Stimulated activated CD4-positive, alpha-beta T cell treated with anti-CD3 and anti-CD28 coated beads, Interleukin-2, amount 100 ng/mL, for 24 hours (primary cell): Measurements from ENCODE around the gene CYP27C1.
"Not testable (repeated sequence)": the region's sequence is repeated elsewhere in the genome, so short reads cannot be mapped to it uniquely, and the experiment has no call there.

Experiments used
- DNase-seq, 2 donors: peaks; one replicate each; pipeline ENCODE4 v3.0.0-alpha.2; 2020

Gene CYP27C1

DNA sequence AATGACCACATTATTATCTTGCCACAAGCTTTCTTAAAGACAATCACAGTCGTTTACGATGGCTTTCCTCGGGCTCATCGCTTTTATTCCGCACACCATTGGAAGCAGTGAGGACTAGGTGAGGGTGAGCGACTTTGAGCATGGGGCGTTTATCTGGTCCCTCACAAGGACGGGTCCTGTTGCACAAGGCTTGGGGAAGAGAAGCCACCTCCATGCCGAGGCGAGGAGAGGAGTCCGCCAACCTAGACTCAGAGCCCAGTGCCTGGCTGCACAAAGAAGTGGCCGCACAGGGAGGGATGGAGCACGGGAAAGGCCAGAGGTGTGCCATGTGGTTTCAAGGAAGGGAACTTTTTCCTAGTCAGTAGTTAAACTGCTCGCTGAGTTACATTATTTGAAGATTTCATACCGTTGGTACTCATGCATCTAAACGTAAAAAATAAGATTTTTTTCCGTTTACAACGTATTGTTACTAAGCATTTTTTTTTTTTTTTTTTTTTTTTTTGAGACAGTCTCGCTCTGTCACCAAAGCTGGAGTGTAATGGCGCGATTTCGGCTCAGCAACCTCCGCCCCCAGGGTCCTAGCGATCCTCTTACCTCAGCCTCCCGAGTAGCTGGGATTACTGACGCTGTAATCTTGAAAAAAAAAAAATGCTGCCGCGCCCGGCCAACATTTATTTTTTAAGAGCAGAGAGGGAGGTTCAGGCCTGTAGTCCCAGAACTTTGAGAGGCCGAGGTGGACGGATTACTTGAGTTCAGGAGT, 849 bp upstream of the CYP27C1 start:
- DNase-seq, result peak in 1 of 2 donors; percentile 9

DNA sequence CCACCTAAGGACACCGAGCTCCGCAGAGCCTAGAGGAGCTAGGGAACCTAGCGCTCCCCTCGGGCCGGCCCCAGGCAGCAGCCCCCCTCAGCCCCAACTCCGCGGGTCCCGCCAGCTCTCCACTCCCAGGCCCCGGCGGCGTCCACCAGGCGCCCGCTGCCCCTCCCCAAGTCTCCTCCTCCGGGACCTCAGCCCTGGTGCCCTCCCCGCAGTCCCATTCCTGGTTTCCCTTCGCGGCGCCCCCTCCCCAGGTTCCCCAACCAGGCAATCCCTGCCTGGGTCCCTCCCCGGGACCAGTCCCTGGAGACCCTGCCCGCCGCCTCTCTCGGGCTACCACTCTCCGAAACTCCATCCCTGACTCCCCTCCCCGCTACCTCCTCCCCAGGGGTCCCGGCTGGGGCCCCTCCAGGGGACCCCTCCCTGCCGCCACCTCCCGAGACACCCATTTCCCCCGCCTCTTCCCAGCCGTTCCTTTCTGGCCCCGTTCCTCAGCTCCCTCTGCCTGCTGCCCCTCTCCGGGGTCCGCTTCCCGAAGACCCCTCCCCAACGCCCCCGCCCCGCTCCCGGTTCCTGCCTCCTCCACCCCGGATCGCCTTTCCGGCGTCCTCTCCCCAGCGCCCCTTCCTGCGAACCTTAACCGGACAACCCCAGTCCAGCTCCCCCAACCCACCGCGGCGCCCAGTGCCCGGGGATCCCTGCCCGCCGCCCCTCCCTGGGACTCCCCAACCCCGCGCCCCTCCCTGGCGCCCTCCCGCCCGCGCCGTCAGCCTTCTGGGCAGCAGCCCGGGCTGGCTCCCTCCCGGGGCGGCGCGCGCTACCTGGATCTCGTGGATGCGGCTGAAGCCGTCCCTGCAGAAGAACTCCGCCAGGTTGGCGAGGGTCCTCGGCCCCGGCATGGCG, 678 bp downstream of the CYP27C1 start:
- peak in 1 of 2 donors; percentile 36 for DNase-seq

DNA sequence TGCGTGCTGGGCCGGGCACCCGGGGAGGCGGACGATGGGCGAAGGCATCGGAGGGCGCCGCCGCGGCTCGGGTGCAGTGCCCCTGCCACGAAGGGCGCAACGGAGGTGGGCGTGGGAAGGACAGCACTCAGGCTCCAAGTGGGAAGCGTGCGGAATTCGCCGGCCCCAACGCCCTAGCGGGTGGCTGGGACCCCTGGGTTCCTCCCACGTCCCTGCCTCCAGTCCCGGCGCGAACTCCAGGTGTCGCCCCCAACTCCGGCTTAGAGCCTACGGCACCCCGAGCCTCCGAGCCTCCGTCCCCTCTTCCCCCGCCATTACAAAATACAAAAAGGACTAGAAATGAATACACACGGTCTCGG, 1.3 kb downstream of the CYP27C1 start:
- DNase-seq, result peak in 1 of 2 donors; percentile 10

DNA sequence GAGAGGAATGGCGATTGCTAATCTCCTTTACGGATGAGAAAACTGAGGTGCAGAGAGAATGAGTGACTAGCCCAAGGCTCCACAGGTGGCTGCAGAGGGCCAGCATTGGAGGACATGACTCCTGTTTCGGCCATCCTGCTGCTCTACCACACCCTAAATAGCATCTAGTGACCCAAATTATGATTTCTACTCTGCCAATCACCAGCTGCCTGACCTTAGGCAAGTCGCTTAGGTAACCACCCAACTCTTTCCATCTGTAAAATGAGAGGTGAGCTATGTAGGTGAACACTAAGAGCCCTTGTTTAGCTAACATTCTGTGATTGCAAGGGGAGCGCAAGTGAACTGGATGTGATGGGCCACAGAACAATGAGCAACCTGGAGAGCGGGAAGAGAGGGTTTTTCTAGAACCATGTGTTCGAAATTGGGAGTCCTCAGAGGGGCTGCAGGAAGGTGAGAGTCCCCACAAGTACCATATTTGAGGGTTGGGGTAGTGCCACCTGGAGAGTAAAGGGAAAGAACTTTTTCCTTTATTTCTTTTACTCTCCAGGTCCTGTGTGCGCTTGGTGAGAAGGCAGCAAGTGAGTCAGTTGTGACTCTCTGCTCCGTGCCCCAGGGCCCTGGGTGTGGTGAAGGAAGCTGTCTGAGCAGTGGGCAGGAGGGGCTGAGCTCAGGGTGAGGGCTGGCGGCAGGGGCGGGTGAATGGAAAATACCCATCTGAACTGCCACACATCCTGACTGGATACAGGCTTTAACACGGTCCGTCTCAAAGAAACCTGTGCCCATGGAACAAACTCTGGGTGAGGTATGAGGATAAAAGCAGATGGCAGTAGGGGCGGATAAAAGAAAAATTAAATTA, 2.4 kb downstream of the CYP27C1 start:
- DNase-seq, result peak in 1 of 2 donors; percentile 22

DNA sequence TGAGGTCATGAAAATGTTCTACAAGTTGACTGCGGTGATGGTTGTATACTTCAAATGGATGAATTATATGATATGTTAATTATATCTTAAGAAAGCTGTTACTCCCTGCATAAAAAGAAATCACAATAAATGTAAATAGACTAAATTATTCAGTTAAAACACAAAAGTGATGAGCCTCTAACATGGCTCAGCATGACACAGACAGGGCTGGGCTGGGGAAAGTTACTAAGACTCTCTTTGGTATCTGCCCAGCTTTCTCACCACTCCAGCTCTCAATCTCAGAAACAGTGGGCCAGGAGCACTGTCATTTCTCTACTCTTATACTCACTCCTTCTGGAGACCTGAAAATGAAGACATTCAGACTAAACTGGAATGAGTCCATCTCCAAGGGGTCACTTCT, 3.5 kb downstream of the CYP27C1 start:
- no peak for DNase-seq

DNA sequence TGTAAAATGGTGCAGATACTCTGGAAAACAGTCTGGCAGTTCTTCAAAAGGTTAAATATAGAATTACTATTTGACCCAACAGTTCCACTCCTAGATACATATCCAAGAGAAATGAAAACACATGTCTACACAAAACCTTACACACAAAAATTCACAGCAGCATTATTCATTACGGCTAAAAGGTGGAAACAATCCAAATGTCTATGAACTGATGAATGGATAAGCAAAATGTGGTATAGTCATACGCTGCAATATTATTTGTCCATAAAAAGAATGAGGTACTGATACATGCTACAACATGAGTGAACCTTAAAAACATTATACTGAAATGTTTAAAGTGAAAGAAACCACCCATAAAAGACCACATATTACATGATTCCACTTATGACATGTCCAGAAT, 4.0 kb downstream of the CYP27C1 start:
- no peak for DNase-seq

DNA sequence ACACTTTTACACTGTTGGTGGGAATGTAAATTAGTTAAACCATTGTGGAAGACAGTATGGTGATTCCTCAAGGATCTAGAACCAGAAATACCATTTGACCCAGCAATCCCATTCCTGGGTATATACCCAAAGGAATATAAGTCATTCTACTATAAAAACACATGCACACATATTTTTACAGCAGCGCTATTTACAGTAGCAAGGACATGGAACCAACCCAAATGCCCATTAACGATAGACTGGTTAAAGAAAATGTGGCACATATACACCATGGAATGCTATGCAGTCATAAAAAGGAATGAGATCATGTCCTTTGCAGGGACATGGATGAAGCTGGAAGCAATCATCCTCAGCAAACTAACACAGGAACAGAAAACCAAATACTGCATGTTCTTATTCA, 5.9 kb downstream of the CYP27C1 start:
- DNase-seq, result not testable (repeated sequence)

DNA sequence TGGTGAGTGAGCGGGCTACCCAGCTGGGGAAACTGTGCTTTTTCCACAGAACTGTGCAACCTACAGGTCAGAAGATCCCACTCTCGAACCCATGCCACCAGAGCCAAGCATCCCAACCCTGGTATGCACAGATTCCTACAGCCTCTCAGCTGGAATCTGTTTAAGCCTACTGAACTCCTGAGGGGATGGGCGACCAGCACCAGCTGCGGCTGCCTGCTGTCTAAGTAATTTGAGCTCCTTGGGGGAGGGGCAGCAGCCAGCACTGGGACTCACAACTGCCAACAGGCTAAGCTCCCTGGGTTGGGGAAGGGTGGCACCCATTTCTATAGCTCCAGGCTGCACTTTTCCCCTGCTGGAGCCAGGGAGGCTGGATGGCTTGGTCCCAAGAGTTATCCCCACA, 11.8 kb downstream of the CYP27C1 start:
- DNase-seq, result no peak

DNA sequence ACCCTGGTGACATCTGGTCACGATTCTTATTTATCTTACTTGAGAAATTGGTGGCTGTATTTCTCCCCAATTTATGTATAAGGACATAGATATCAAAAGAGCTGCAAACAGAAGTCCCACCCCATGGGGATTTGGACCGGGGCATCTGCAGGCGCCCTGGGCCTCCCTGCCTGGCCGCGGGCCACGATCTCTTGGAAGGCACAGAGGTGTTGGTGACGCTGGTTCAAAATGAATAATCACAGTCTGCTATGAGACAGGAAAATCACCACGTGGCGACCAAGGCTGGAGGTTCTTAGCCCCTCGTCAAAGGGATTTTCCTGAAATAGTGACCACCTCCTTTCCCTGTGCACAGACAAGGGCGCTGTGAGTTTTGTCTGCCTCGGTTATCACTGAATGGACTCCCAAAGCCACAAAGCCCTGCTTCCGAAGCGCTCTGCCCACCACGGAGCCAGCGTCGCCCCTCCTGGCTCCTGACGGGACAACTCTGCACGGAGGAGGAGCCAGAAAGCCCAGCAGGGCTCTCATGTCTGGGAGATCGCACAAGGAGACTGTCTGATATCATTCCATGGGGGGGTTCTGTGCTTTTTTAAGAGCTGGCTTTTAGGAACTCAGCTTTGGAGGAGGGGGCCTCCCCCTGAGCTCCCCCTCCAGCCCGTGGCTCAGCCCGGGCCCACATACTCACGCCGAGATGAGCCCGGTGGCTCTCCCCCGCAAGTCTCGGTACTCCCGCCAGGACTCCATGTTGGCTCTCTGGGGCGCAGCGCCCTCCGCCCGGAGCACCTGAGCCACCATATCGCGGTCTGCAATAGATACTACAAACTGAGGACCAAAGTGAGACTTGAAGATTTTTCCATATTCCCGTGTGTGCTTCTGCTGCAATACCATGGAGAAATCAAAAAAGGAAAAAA, 14.6 kb downstream of the CYP27C1 start:
- DNase-seq, result no peak

DNA sequence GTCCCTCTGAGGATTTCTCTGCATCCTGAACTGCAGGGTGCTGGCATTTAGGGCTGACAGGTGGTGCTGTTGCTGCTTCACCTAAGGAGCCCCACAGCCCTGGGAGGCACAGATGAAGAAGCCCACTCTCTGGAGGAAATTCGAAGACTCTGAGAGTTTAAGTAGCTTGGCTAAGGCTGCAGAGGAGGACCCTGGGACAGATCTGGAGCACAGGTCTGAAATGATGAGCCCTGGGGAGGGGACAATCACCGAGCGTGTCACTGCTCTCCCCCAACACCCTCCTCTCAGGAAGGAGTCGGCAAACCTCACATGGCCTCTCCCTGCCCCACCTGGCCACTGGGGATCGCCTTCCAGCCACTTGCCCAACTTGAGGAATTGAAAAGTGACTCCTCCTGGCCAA, 18.6 kb downstream of the CYP27C1 start:
- no peak for DNase-seq

DNA sequence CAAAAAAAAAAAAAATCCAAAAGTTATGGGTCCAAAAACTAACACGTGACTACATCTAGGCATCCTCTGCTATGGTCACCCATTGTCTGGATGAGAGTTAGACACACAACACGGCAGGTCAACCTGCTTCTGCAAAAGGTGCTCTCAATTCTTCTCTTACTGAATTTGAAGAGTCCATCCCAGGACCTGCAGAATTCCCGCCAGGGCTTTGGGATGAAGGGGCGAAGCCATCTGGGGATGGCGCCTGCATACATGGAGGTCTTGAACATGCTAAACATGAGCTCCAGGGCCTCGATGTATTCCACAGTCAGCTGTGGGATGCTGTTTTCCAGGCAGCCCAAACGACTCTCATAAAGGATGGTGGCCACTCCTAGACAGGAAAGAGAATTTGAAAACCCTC, 19.1 kb downstream of the CYP27C1 start:
- no peak for DNase-seq

DNA sequence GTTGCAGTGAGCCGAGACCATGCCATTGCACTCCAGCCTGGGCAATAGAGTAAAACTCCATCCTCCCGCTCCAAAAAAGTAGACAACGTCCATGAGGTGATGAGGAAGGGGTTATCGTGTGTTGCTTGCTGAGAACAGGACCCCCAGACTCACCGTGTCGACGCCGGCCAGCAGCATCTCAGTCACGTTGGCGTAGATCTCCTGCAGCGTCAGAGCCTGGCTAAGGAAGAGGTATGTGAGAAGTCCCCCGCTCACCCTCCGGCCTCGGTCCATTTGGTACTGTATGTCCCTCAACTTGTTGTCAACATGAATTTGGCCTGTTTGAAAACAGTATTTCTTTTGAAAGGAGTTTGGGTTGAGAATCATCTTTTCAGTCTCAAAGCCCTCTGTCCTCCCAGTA, 20.9 kb downstream of the CYP27C1 start:
- no peak for DNase-seq

DNA sequence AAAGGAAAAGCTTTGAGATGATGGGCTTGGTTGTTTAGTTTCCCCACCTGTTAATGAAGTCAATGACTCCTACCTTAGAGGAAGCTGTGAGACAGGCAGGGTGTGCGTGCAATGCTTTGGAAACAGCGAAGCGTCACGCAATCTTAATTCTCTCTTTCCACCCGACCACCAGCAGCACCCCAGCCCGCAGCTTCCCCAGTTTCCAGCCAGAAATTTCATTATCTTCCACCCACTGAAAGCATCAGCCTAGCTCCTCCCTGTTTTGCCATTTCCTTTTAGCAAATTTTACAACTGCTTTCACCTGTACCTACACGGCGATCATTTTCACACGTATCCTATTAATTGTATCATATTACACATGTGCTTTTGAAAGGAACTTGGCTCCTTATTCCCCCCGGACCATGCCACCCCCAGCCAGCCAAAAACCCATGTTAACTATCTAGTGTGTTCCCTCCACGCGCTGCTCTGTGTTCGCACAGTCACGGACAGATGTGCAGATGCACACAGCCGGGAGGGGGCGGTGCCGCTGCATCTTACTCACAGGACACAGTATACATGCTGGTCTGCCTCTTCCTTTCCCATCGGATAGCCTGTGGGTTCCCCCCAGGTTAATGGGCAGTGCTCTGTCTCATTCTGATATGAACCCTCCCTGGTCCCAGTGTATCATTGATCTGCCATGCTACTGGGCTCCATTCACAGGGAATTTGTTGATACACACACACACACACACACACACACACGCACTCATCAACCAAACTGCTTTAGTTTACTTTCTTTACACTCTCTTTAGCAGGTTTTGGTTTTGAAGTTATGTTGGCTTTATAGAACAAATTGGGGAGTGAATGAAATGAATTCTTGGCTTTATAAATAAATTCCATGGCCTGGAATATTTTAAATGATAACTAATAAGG, 22.4 kb downstream of the CYP27C1 start:
- DNase-seq, result peak; percentile 70 to 72

DNA sequence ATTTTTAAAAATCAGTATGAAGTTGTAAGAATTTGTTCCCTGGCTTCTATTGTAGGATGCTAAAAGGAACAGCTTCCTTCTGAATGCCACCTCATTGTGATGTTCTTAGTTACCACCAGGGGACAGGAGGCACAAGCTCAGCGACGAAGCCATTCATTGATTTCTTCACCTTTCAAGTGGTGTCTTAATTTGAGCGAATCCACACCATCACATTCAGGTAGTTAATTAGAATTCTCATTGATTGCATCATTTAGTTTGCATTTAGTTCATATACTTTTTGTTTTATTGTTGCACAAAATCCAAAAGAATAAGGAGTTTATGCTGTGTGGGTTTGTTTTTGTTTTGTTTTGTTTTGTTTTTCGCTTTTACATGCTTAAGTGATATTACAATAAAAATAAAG, 23.1 kb downstream of the CYP27C1 start:
- DNase-seq, result no peak

DNA sequence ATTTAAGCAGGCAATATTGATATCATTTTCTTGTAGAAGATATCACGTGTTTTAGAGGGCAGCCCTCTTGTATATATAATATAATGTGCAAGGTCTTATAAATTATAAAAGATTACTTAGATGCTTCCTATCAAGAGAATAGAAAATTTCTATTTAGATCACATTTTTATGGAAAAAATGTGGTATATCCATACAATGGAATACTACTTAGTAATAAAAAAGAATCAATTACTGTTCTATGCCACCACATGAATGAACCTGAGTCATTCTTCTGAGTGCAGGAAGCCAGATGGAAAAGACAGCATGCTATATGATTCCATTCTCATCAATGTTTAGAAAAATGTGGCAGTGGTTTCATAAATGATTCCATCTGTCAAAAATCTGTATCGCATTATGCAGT, 23.6 kb downstream of the CYP27C1 start:
- DNase-seq, result no peak

DNA sequence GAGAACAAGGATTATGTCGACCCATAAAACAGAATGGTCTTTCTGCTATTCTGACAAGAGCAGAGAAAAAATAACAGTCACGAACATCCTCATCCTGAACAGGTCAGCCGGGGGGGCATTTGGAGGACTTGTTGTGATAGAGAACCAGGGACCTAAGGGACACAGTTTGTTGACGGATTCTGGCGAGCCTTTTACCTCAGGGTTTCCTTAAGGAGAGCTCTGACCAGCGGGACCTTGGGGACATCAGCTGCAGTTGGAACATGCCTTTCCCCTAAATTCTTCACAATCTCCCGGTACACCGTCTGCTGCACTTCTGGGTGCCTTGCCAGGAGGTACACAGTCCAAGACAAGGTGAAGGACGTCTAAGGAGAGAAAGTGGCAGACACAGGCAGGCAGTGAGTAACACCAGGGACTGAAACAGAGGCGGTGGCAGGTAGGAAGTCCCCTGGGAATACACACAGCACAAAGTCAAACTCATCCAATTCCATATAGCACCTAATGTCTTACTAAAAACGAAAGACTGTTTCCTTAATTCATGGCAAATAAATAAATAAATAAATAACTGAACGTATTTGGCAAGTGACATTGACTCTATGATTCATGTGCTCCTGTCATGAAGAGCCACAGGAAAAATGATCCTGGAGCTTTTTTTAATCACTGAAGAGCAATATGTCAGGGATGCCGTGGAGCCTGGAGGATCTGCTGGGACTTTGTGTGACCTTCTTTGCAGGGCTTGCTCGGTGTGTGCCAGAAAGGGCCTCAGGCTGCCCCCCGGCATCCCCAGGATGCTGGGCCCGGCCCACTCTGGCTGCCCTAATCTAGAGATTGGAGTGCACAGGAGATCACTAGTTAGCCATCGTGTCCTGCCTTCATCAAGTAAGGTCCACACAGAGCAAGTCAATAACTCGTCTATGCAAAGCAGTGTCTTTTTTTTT, 24.7 kb downstream of the CYP27C1 start:
- DNase-seq, result no peak

DNA sequence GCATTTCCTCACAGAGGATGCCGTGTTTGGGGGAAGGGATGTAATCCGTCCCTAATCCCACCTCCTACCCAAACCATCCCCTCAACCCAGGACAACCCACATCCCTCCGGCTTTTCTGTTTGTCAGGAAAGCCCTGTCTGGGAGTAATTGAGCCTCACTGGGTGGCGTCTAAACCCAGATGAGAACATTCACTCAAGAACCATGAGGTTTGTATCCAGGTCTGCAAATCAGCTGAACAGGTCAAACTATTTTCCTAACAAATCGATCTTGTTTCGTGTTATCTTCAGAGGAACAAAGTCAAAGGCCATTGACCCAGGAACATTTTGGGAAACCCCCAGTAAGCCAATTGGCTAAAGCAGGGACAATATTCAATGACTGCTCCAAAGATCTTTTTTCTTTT, 25.7 kb downstream of the CYP27C1 start:
- no peak for DNase-seq

DNA sequence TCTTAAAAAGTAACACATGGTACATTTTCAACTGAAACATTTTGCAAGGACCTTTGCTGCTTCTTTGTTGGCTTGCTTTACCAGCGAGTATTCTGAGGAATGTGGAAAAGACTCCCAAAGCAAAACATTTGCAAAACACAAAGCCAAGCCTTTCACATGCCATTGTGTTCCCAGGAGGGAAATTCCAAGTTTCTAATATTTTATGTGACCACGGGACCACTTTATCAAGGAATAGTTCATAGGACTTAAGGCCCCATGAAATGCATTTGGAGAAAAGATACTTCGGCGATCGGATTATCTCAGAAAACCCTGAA, 26.2 kb downstream of the CYP27C1 start:
- DNase-seq, result no peak

DNA sequence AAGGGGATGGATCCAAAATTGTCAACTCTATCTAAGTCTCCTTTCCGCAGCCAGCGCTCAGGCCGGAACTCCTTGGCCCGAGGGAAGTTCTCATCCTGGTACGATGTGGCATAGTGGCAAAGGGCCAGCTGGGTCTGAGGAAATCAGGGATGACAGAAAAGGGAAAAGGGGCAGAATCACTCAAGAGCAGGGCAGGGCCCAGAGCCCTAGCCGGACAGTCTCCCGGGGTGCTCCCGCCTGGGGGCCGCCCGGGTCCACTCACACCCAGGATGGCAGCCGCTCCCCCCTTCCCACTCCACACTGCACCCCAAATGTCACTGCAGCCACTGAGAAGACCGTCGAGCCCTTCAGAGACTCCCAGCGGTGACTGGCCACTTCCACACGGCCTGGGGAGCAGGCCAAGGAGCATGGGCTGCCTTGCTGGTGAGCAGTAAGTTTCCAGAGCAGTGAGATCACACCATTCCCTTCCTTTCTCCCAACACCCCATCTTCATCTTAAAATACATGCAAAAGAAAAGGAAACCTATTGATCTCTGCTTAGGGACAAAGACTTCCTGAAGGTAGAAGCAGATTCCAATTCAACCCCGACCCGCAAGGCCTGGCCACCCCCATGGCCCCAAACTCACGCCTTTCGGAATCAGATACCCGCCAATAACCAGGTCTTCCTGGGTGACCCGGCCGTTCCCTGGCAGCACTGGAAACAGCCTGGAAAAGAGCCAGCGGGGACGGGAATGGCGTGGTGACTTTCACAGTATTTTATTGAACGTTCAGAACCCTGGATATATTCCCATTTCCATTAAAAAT, 26.7 kb downstream of the CYP27C1 start:
- DNase-seq, result no peak
